ENCODE results near the gene KRT81. TPM values are rescaled to one million over a fixed set of nuclear protein-coding genes. Genes with fewer than 3 reads are reported as not detected.

Gene KRT81
- total RNA-seq, result not detected in 2 replicates

DNA sequence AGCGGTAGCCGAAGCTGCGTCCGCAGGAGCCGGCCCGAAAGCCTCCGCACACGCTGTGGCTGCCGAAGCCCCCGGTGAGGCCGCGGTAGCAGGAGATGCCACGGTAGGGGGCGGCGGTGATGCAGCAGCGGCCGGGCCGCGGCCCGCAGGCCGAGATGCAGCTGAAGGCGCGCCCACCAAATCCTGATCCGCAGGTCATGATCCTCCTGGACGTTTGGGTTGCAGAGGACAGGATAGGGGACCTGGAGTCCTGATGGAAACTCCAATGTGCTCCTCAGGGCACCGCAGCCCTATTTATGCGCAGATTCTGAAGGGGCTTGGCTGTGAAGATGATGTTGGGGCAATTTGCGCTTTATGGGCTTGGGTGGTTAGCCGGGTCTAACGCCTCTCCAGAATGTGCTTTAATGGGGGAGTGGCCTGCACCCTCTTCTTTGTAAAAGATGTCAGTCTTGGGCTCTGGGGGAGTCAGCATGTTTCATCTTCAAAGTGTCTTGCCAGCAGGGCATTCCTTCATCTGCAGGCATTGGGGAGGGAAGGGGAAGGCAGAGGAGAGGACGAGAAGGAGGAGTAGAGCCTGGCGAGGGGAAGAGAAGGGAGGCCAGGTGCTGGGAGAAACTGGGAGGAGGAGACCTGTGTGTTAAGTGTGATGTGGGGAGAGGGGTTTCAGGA is at the start of gene KRT81:
TSS of gene KRT81 (minus strand) at position 268 of the 669 bp plus-strand sequence. CDS start at position 199, 69 bp downstream.
- H3K27me3 Mint-ChIP-seq (ENCODE audit: low read depth), result peaks cover 35% of the 10 kb centered on the region

DNA sequence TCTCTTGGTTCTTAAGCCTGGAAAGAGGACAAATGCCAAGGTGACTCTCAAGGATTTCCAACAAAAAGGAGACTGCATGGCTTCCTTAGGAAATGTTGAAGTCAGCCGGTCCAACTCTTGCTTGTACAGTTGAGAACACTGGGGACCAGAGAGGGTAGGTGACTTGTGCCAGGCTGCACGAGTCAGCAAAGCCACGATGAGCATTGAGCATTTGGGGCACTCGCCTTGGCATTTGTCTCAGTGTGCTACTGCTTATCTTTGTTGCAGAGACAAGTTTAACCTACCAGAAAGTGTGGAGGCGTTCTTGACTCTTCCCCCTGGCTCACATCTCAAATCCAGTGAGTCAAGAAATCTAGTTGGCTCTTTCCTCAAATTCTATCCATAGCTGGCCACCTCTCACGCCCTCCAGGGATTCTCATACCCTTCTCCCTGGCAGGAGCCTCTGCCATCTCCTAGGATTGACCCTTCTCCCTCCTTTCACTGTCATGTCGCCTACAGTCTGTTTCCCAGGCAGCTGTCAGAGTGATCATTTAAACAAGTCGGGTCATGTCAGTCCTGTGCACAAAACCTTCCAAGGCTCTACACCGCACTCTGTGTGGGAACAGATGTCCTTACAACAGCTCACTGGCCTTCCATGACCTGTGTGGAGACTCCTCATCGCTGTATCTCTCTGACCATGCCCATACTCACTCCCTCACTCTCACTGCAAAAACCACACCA is 47.1 kb upstream of the KRT81 start:
- H3K4me1 Mint-ChIP-seq (ENCODE audit: low read depth), result peaks cover 12% of the 10 kb centered on the region
- DNase-seq (ENCODE audit: low spot score), result no peak
- H3K4me3 Mint-ChIP-seq (ENCODE audit: low read depth), result no peak overlapping the region
- H3K27ac Mint-ChIP-seq, result no peak overlapping the region
- intact Hi-C loops (cut with micrococcal nuclease), result no loop called here
- no peaks in the 10 kb centered on the region for H3K36me3 Mint-ChIP-seq (ENCODE audit: low read depth)
- peaks cover 6% of the 10 kb centered on the region for H3K9me3 Mint-ChIP-seq
- peaks cover 9% of the 10 kb centered on the region for H3K27me3 Mint-ChIP-seq (ENCODE audit: low read depth)

More for the DNA sequence above, at the start of gene KRT81:
- intact Hi-C loops (cut with micrococcal nuclease), result no loop called here
- Mint-ChIP-seq H3K9me3 (no peaks in the 10 kb centered on the region), H3K27ac (no peak within 1 kb of the TSS), H3K36me3 (ENCODE audit: low read depth) (no peaks in the 10 kb centered on the region), H3K4me1 (ENCODE audit: low read depth) (peaks cover 10% of the 10 kb centered on the region), H3K4me3 (ENCODE audit: low read depth) (no peak within 1 kb of the TSS)
- no peak for DNase-seq (ENCODE audit: low spot score)

DNA sequence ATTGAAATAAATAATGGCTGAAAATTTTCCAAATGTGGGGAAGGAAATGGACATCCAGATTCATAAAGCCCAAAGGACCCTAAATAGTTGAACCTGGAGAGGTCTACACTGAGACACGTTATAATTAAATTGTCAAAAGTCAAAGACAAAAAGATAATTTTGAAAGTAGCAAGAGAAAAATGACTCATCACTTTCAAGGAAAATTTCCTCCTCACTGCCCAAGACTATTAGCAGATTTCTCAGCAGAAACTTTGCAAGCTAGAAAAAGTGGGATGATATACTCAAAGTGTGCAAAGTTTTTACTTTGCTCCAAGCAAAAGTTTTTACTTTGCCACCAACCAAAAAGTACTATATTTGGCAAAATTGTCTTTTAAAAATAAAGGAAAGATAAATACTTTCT is 45.7 kb upstream of the KRT81 start:
- H3K27me3 Mint-ChIP-seq (ENCODE audit: low read depth), result peaks cover 9% of the 10 kb centered on the region
- no peak overlapping the region for H3K27ac Mint-ChIP-seq
- intact Hi-C loops (cut with micrococcal nuclease), result no loop called here
- H3K4me1 Mint-ChIP-seq (ENCODE audit: low read depth), result peaks cover 12% of the 10 kb centered on the region
- peaks cover 6% of the 10 kb centered on the region for H3K9me3 Mint-ChIP-seq
- no peaks in the 10 kb centered on the region for H3K36me3 Mint-ChIP-seq (ENCODE audit: low read depth)
- H3K4me3 Mint-ChIP-seq (ENCODE audit: low read depth), result no peak overlapping the region
- DNase-seq (ENCODE audit: low spot score), result no peak

DNA sequence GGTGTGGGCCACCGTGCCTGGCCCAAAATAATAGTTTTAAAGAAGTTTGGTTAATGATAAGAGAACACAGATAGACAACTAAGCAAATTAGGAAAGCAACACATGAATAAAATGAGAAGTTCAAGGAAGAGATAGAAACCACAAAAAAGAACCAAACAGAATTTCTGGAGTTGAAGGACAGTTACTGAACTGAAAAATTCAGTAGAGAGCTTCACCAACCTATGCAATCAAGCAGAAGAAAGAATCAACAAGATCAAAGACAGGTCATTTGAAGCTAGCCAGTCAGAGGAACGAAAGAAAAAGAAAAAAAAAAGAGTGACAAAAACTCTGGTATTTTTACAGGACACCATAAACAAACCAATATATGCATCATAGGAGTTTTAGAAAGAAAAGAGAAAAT is 45.3 kb upstream of the KRT81 start:
- DNase-seq (ENCODE audit: low spot score), result no peak
- Mint-ChIP-seq H3K27me3 (ENCODE audit: low read depth) (peaks cover 13% of the 10 kb centered on the region), H3K36me3 (ENCODE audit: low read depth) (no peaks in the 10 kb centered on the region), H3K27ac (no peak overlapping the region), H3K4me3 (ENCODE audit: low read depth) (no peak overlapping the region), H3K4me1 (ENCODE audit: low read depth) (peaks cover 12% of the 10 kb centered on the region), H3K9me3 (peaks cover 6% of the 10 kb centered on the region)
- intact Hi-C loops (cut with micrococcal nuclease), result no loop called here

DNA sequence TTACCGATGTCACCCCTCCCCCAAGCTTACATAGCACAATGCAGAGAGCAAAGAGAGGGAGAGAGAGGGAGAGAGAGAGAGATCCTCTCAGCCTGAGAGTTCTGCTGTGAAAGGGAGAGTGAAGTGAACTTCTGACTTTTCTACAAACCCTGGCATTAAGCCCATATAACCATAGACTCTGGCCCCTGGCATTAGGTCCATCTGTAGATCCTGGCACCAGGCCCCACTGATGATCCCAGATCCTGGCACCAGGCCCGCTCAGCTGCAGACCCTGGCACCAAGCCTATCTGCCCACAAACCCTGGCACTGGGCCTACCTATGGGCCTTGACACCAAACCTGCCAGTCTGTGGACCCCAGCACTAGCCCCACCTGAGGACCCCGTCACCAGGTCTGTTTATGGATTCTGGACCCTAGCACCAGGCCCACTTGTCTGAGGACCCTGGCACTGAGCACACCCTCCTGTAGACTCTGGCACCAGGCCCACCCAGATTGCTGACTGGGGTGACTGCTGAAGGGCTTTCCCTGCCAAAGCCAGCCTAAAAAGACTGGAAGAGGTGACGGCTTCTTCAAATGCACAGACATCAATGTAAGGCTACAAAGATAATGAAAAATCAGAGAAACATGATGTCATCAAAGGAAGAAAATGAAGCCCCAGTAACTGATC is 44.4 kb upstream of the KRT81 start:
- Mint-ChIP-seq H3K9me3 (peaks cover 6% of the 10 kb centered on the region), H3K4me1 (ENCODE audit: low read depth) (peaks cover 12% of the 10 kb centered on the region), H3K27me3 (ENCODE audit: low read depth) (peaks cover 15% of the 10 kb centered on the region), H3K4me3 (ENCODE audit: low read depth) (no peak overlapping the region), H3K36me3 (ENCODE audit: low read depth) (no peaks in the 10 kb centered on the region), H3K27ac (no peak overlapping the region)
- DNase-seq (ENCODE audit: low spot score), result no peak
- intact Hi-C loops (cut with micrococcal nuclease), result no loop called here

DNA sequence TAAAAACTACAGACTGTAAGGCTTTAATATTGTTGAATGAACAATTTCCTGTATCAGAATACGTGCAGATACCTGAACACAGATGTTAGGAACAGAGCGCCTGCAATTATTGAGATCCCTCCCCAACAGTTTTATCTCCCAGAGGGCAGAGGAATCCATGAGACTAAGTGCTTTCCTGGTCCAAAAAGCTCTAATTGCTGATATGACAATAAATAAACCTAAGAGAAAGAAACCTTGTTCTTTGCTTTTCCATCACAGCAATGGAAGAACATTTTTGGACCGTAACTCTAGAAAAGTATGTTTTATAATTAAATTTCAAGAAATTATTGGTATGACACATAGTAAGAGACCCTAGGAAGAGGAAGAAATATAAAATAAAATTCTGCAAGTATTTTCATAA is 42.9 kb upstream of the KRT81 start:
- Mint-ChIP-seq H3K4me1 (ENCODE audit: low read depth) (peaks cover 12% of the 10 kb centered on the region), H3K27me3 (ENCODE audit: low read depth) (peaks cover 19% of the 10 kb centered on the region), H3K9me3 (peaks cover 6% of the 10 kb centered on the region), H3K27ac (no peak overlapping the region), H3K36me3 (ENCODE audit: low read depth) (no peaks in the 10 kb centered on the region), H3K4me3 (ENCODE audit: low read depth) (no peak overlapping the region)
- no peak for DNase-seq (ENCODE audit: low spot score)
- intact Hi-C loops (cut with micrococcal nuclease), result no loop called here

DNA sequence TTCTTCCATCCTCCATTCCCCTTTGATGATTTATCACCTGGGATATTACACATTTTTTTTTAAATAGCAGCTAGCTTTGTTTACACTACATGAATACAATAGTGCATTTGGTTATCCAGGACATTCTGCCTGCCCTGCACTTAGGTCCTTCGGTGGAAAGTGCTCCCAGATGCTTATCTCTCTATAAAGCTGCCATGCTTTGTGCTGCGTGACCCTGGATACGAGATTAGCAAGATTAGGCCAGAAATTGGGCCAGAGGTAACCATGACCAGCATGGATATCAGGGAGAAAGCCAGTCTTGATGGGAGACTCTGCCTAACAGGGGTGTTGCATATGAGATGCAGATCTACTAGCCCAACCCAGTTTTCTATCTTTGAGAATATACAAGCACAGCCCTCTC is 42.0 kb upstream of the KRT81 start:
- DNase-seq (ENCODE audit: low spot score), result no peak
- Mint-ChIP-seq H3K4me3 (ENCODE audit: low read depth) (no peak overlapping the region), H3K9me3 (peaks cover 6% of the 10 kb centered on the region), H3K36me3 (ENCODE audit: low read depth) (no peaks in the 10 kb centered on the region), H3K27me3 (ENCODE audit: low read depth) (peaks cover 15% of the 10 kb centered on the region), H3K4me1 (ENCODE audit: low read depth) (peaks cover 8% of the 10 kb centered on the region), H3K27ac (no peak overlapping the region)
- intact Hi-C loops (cut with micrococcal nuclease), result no loop called here

DNA sequence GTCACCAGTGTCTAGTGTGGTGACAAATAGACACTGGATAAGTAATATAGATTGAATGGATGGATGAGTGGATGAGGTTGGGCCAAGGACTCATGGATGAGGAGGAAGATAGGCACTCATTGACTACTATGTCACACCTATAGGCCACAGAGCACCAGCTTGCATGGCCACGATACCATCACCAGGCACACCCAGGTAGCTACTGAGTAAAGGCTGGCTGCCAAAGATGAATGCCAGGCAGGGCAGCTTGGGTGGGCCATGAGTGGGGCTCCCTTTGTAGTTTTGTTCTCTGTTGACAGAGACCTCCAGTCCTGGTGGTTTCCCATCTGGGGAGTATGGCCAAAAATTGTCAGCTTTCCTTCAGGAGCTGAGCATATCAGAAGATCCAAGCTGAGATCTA is 41.0 kb upstream of the KRT81 start:
- intact Hi-C loops (cut with micrococcal nuclease), result no loop called here
- Mint-ChIP-seq H3K9me3 (peaks cover 6% of the 10 kb centered on the region), H3K36me3 (ENCODE audit: low read depth) (no peaks in the 10 kb centered on the region)

DNA sequence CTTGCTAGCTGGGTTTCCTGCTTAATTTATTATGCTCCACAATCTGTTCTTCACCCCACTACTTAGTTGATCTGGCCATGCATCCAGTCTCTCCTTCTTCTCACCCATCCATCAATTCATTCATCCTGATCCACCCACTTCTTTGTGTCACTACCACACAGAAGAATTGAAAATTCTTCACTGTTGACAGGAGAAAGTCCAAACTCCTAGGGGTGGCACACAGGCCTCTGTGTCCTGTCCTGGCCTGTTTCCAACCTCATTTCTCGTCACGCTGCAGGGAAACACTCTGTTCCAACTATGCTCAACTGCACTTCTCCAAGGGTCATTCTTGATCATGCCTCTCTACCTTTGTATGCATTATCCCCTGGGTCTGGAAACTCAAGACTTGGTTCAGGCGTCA is 40.5 kb upstream of the KRT81 start:
- Mint-ChIP-seq H3K27me3 (ENCODE audit: low read depth) (peaks cover 15% of the 10 kb centered on the region), H3K9me3 (peaks cover 5% of the 10 kb centered on the region), H3K27ac (no peak overlapping the region), H3K36me3 (ENCODE audit: low read depth) (no peaks in the 10 kb centered on the region), H3K4me1 (ENCODE audit: low read depth) (peaks cover 15% of the 10 kb centered on the region), H3K4me3 (ENCODE audit: low read depth) (no peak overlapping the region)
- no peak for DNase-seq (ENCODE audit: low spot score)
- intact Hi-C loops (cut with micrococcal nuclease), result no loop called here

More for the DNA sequence above, 41.0 kb upstream of the KRT81 start:
- Mint-ChIP-seq H3K4me1 (ENCODE audit: low read depth) (peaks cover 12% of the 10 kb centered on the region), H3K27me3 (ENCODE audit: low read depth) (peaks cover 15% of the 10 kb centered on the region), H3K4me3 (ENCODE audit: low read depth) (no peak overlapping the region), H3K27ac (no peak overlapping the region)
- DNase-seq (ENCODE audit: low spot score), result no peak

DNA sequence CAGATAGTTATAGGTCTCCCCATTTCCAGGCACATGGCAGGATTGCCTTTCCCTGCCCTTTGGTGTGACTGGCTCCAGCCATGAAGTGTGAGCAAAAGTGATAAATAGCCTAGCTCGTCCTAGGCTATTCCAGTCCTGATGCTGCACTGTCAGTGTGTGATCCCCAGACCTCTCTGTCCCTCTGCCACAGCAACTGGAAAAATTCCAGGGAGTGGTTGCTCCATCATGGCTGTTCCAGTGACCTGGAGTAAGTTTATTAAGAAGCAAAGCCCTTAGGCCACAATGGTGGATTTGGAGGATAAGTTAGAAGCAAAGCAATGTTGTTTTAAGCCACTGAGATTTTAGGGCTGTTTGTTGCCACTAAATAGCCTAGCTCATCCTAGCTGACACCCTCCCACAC is 39.7 kb upstream of the KRT81 start:
- DNase-seq (ENCODE audit: low spot score), result no peak
- Mint-ChIP-seq H3K9me3 (no peaks in the 10 kb centered on the region), H3K27me3 (ENCODE audit: low read depth) (peaks cover 15% of the 10 kb centered on the region), H3K4me3 (ENCODE audit: low read depth) (no peak overlapping the region), H3K27ac (no peak overlapping the region), H3K4me1 (ENCODE audit: low read depth) (peaks cover 11% of the 10 kb centered on the region), H3K36me3 (ENCODE audit: low read depth) (no peaks in the 10 kb centered on the region)
- intact Hi-C loops (cut with micrococcal nuclease), result no loop called here

DNA sequence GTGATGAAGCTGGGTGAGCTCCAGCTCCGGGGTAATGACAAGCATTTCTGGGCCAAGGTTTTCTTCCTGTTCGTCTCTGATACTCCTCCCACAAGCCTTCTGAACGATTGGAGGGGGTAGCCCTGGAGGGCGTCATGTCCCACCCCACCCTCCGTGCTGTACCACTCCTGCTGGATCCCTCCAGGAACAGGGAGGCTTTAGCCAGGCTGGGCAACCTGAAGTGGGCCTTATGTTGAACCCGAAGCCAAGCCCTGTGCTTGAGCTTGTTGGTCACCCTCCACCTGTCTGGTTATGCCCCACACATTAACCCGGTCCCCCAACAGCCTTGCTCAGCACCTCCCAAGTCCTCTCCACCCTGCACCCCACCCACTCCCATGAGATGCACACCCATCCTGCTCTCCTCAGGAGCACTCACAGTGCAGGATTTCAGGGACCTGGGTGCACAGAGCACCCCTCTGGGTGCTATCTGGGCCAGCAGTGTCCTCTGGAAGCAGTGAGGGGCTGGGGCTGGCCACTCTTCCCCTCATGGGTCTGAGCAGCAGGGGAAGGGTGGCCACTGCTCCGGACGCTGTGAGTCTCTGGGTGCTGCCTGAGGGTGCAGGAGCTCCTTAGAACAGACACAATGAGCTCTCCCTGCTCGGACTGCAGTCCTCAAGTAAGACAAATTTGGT is 36.6 kb upstream of the KRT81 start:
- DNase-seq (ENCODE audit: low spot score), result no peak
- peaks cover 15% of the 10 kb centered on the region for H3K27me3 Mint-ChIP-seq (ENCODE audit: low read depth)
- H3K4me1 Mint-ChIP-seq (ENCODE audit: low read depth), result peaks cover 11% of the 10 kb centered on the region
- no peaks in the 10 kb centered on the region for H3K36me3 Mint-ChIP-seq (ENCODE audit: low read depth)
- intact Hi-C loops (cut with micrococcal nuclease), result loop anchor here (2.0 kb wide), 1 partner anchor 175 kb away; no protein-coding TSS in a partner anchor
- no peak overlapping the region for H3K27ac Mint-ChIP-seq
- H3K4me3 Mint-ChIP-seq (ENCODE audit: low read depth), result no peak overlapping the region
- no peaks in the 10 kb centered on the region for H3K9me3 Mint-ChIP-seq

DNA sequence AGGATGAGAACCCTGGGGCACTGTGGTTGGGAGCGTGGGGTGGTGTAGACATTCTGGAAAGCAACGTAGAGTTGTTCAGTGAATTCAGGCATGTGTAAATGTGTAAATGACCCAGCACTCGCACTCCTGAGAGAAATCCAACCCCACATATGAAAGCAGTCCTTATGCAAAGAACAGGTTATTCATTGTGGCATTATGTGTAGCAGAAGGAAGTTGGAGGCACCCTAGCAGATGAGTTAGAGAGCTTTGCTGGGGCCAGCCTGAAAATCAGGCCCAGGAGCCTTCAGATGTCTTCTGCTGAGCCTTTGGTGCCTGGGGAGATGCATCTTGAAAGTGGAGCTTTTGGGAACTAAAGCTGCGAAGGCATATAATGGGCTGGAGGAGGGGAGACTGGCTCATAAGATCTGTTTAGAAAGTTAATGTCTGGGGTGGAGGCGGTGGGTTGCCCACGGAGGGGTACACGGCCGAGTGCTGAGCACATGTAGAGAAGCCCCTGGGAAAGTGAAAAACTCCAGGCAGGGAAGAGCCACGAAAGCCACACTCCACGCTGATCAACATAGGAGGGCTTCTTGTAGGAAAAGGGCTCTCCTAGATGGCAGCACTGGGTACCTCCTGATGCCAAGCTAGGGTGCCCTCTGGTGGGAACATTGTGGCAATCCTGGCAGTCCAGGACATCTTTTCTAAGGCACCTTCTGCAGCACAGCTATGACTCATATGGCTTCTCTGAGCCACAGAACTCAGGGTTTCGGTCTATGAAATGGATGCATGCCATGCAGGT is 35.9 kb upstream of the KRT81 start:
- no peak overlapping the region for H3K4me3 Mint-ChIP-seq (ENCODE audit: low read depth)
- no peaks in the 10 kb centered on the region for H3K9me3 Mint-ChIP-seq
- intact Hi-C loops (cut with micrococcal nuclease), result loop anchor here (2.0 kb wide), 1 partner anchor 174 kb away; no protein-coding TSS in a partner anchor
- H3K36me3 Mint-ChIP-seq (ENCODE audit: low read depth), result no peaks in the 10 kb centered on the region
- DNase-seq (ENCODE audit: low spot score), result peak; percentile 68
- H3K4me1 Mint-ChIP-seq (ENCODE audit: low read depth), result peaks cover 11% of the 10 kb centered on the region
- no peak overlapping the region for H3K27ac Mint-ChIP-seq
- H3K27me3 Mint-ChIP-seq (ENCODE audit: low read depth), result peaks cover 22% of the 10 kb centered on the region
